AG08395 (cell line): Measurements from ENCODE around the gene EDNRB.
"Not testable (repeated sequence)": the region's sequence is repeated elsewhere in the genome, so short reads cannot be mapped to it uniquely, and the experiment has no call there.

ENCODE experiments used
- DNase-seq: peaks from one replicate; pipeline ENCODE4 v3.0.0; 2012; ENCODE audit warnings: mixed read lengths, low spot score

Gene EDNRB

DNA sequence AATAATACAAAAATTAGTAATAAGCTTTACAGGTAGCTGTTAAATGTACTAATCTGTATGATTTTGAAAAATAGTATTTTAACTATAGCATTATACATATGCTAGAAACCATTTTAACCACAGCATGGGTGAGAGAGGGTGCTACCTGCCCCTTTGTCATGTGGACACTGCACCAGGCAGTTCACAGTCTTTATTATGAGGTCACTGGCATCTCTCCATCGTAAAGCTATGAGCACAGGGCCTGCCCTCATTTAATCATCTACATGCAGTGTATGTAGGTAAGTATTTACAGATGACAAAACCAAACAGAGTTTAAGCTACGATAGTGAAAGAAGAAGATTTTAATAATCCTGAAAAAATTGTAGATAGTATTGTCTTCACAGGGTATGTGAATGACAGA, 21.7 kb downstream of the EDNRB start:
- DNase-seq: no peak

DNA sequence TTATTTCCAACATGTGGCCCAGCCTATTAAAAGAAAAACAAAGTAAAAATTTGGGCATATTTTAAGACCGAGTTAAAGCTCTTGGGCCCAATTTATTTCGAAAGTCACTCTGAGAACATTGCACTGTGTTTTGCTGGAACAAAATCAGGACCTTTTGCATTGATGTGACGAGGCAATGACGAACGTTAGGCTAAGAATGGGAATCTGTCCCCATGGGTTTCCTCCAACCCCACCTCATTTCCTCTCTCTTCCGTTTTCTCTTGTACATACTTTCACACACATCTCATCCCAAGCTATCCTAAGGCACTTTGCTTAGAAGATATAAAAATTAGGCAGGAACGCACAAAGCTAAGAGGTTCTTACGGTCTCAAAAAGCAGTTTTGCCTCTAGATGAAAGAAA, 22.1 kb downstream of the EDNRB start:
- DNase-seq: no peak

DNA sequence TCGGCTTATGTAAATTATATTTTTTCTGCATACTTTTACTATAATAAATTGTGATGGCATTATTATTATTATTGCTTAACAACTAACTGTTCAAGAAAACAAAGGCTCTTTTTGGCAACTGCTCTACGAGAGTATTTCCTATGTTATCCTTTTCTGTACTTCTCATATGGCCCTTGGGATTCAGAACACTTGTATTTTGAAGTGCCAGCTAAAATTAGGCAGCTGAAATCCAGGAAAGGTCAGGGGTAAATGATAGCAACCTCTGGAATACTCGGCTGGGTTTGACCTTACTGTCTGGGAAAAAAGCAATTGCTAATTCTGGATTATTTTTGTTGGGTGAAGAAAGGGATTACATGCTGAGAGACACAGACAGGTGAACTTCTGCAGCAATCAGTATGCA, 23.9 kb downstream of the EDNRB start:
- no peak for DNase-seq

DNA sequence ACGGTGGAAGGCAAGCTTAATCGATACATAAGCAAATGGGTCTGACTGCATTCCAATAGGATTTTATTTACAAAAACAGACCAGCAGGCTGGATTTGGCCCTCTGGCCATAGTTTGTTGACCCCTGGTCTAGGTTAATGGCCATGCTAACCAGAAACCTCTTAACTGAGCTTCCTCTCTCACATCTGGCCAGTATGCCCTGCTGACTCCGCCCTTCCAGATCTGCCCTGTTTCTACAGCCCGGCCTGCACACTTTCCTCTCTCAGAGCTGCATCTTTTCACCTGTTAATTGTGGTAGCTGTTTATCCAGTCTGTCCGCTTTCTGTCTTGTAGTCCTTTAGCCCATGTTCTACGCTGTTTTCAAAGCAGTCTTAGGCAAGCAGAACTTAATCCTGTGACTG, 25.6 kb downstream of the EDNRB start:
- DNase-seq: no peak

DNA sequence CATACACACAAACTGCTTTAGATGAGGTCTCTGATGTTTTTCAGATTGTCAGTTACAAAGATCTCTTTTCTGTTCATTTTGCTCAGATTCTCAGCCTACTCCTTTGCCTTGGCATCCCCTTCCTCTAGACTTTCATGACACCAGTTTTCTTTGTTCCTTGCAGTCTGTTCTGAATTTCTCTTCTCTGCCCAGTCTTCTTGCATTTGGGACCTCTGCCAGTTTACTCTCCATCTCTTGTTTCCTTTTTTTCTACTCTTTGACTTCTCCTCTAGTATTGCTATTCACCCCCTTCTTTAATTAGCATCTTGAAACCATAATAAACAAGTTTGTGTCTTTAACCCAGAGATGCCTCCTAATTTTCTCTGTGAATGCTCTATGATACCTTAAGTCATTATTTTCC, 26.1 kb downstream of the EDNRB start:
- DNase-seq: no peak

DNA sequence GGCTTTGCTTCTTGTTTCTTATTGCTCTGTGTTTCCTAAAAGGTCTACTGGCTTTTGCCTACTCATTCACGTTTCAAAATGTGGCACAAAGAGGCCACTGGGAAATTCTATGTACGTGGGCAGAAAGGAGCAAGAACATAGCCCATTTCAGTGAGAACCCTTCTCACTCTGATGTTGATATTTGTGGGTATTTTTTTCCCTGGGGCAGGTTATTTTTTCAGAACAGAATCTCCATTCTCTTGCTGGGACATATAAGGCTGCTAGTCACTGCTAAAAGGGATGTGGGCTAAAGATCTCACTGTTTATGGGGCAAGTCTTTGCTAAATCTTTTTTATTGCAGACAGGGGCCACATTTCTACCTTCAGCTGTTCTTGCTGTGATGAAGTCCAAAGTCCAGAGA, 27.1 kb downstream of the EDNRB start:
- no peak for DNase-seq

DNA sequence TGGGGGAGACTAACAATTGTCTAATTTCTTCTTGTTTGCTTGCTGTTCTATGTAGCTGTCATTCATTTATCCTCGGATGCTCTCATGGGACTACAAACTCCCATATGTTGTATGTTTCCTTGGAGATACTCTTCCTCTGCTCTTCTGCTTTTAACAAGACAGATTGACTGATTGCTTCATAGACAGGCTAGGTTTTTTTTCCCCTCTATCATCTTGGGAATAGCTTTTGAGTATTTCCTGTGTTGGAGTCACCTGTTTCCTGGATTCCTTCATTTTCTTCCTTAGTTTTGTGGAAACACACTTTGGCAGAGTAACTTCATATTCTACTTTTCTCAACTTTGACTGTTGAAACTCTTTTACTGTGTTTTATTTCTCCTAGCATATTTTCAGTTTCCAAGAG, 27.6 kb downstream of the EDNRB start:
- no peak for DNase-seq

DNA sequence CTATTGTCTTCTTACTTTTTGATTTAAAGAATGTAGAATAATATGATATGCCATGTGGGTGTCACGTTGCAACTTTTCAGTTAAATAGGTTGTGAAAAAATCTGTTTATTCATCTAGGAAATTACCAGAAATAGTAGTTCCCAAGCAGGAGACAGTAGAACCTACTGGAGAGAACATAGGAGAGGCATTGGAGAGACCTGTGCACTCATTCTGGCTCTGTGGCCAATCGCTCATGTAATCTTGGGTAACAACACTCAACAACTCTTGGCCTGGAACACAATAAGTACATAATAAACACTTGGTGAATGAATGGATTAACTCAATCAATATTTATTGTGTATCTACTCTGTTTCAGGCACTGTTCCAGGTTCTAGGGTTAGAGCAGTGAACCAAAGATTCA, 35.3 kb downstream of the EDNRB start:
- DNase-seq: no peak

DNA sequence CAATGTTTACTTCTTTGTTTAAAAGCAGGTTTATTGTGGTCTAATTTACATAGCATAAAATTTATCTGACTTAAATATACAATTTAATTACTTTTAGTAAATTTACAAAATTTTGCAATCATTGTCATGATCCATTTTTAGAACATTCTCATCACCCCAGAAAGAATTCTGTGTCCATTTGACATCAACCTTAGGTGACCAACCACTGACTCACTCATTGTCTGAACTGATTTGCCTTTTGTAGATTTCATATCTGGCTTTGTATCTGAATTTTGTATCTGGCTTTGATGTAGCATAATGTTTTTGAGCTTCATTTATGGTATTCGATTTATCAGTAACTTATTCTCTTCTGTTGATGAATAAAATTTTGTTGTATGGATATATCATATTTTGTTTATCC, 40.4 kb downstream of the EDNRB start:
- DNase-seq: no peak

DNA sequence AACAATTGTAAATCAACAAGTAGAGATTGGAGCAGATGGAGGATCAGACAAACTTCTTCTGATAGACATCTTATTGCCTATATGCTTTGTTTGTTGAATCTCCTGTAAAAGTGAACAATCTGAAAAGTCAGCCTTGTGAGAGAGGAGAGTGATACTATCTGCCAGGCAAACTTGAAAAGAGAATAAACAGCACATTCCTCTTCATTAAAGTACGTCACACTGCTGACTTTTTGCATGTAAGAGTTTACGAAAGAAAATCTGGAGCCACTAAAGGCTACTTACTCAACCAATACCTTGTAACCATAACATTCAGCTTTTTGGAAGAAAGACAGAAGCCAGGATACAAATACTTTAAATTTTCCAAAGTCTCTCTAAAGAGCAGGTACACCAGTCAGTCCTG, 42.5 kb downstream of the EDNRB start:
- DNase-seq: no peak

DNA sequence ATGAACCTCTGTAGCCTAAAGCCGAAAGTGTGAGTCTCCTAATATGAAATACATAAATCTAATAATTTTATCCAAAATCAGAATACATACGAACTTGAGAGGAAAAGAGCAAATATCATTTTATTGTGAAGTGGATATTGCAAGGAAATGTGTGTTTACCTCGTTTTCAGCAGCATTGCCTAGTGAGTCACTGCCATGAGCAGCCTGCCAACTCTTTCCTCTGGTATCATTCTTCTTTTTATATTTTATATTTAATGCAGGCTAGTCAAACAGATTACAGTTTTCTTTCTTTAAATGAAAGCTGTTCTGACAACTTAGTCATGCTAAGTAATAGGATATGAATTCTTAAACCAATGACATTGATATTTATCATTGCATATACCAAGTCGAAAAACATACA, 44.2 kb downstream of the EDNRB start:
- peak; percentile 3 for DNase-seq

DNA sequence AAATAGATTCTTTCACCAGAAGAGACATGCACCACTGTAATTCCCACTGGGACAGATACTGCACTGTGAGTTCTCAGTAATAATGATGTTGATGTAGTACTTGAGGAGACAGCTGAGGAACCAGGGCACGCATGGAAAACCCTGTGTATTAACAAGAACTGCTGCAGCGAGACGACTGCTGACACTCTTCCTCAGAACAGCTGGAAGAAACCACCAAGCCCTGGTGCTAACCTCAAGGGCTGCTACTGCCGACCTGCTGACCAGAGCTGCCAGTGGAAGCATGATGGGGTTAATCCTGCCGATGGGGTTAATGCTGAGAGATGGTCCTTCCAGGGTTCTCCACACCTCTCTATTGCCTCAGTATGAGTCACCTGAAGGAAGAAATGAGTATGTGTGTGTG, 45.6 kb downstream of the EDNRB start:
- DNase-seq: no peak

DNA sequence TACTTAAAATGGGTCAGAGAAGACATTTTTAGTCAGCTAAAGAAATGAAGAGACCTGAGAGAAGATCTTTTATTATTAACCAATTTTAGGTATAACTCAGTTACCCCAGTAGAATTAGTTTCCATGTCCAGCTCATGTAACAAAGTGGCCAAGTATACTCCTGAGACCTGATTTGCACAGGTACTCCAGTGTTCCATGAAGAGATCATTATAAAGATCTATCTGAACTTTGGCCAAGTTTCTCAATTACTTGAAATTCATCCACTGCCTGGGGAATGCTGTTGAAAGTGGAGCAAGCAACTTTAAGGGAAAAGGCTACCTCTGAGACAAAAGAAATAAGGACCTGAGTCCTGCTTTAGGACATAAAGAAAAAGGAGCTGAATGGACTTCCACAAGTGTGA, 47.0 kb downstream of the EDNRB start:
- no peak for DNase-seq

DNA sequence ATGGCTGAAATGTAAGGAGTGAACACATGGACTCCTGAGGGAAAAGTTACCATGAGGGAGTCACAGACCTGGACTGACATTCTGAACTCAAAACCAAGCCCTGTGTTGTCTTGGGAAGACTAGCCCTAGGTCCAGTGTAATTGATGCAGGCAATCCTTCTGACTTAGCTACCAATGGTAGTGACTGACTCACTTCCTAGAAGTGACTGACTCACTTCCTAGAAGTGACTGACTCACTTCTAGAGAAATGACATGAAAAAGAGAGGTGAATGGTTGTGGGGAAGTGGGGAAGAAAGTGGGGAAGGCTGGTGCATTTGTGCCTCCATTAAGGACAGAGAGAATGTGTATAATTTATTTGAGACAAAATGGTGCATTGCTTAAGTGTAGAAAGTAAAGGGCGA, 49.9 kb downstream of the EDNRB start:
- no peak for DNase-seq

DNA sequence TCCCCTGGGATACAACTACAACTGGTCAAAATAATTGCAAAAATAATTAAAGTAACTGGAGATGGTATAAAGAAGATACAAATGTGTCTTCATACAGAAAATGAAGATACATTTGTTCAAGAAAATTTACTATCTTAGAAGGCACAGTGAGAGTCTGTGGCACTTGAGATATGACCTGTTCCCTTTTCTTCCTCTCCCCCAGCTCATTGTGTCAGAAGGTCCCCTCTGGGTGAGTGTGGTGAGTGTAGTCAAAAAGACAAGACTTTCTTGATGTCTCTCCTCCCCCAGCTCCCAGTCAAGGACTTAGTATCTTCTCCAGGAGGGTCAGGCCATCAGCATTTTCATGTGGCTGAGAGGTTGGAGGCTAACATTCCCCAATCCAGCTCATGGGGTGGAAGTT, 51.7 kb downstream of the EDNRB start:
- DNase-seq: no peak

DNA sequence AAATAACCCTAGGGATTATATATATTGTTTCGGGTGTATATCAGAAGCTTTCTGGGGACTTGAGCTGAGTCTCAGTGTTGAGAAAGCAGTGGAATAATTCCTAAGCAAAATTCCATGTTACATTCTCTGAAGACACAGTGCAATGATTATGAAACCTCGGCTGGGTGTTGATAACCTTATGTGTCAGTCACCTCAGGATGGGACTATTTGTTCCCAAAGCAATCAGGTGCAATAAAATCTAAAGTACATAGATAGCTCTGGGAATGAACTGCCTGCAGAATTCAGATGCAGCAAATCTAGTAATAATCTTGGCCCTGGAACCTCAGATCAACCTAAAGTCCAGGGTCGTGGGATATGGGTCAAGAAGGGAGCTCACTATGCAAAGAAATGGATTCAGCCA, 53.0 kb downstream of the EDNRB start:
- DNase-seq: no peak

DNA sequence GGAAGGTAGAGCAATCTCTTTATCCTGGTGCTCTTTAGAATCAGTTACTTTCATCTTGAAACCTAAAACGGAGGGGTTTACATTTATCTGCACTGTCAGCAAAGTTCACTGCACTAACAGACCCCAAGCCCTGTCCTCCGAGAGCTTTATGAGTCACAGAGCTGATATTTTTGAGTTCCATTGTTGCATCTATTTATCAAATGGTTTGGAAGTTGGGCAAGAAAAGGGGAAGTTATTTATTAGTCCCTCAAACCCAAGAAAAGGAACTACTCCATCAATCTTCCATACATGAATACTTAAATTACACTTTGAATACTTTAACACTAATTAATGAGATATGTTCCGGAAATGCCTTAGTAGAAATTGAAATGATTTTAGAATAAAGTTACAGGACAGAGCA, 55.5 kb downstream of the EDNRB start:
- no peak for DNase-seq

DNA sequence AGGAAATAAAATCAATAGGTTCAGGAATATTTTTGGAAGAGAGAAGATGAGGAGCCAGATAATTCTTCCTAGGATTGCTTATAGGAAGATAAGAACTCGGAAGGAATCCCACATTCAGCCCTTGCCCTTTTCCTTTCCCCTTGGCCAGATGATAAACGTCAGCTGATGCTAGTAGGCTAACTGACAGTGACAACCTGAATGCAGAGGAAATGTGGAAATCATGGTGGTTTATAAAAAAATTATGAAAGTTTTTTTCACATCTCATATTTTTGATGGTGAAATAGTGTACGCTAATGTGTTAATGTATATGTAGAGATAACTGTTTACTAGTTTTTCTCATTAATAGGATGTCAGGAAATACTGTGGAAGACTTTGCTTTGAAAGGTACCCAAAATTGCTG, 56.9 kb downstream of the EDNRB start:
- DNase-seq: no peak

DNA sequence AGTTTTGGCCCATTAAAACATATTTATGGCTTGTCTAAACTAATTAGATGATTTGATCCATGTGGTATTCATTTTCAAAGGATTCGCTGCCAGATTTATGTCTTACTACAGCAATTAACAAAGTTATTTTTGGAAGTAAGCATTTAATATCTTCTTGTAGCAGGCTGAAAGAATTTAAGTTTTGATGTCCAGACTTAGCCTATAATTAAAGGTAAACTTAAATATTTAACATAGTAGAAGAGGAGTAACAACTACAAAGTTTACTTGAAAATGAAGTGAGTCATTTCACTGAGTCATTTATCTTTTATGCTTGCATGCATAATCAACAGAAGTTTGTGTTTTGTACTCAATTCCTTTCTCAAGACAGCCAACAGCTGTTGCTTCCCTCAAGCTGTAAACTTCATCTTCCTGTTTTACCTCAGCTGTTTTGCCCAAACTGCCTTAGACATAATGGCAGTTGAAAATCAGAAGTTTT, 58.1 kb downstream of the EDNRB start:
- DNase-seq: peak; percentile 47

DNA sequence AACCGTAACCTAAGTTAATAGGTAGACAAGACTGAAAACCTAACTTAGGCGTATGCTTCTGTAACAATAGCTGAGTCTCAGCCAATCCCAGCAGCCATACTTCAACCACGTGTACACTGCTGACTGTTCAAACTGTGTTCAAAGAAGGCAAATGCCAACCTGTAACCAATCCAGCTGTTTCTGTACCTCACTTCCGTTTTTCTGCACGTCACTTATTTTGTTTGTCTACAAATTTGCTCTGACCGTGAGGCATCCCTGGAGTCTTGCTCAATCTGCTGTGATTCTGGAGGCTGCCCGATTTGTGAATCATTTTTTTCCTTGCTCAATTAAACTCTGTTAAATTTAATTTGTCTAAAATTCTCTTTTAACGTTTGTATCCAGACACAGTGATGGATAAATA, 59.2 kb downstream of the EDNRB start:
- peak; percentile 16 for DNase-seq

DNA sequence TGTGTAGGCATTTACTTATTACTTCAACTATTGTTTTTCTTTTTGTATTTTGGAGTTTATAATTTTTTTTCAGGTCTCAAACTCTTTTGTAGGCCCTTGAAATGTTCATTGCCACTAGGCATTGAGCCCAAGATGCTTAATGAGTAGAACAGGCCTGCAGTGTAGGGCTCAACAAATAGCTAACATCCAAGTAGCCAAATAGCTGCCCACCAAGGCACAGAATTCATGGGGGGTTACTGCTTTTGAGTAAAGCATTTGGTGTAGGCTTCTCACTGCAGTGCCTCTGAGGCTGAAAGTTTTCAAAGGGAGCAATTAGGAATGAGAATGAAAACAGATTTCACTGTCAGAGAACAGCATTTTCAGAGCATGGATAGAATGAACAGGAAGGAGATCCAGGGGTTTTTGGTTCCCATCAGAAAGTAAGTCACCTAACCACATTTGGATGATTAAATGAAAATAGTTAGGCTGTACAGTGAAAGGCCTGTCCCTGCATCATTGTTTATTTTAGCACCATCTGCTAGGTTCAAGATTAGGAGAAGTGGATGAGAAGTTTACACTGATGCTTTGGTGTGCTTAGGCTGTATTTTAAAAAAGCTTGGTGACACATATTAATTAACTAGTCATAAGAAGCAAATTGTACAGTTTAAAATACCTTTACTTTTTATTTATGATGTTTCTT, 61.0 kb downstream of the EDNRB start:
- DNase-seq: no peak

DNA sequence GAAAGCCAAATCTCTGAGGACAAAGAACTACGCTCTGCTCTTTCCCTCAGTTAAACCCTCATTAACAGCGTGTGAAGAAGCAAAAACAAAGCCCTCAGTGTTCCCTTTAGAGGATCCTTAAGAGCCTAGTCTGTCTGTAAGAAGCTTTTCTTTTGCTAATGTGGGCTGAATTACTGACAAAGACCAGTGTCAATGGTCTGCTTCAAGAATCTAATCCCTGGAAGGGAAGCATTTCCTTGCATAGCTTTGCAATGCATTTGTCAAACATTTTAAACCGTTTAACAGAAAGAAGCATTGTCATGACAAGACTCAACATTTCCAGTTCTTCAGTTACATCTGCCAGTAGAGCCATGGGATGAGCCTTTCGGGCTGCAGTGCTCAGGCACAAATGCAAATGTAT, 64.9 kb downstream of the EDNRB start:
- DNase-seq: no peak

DNA sequence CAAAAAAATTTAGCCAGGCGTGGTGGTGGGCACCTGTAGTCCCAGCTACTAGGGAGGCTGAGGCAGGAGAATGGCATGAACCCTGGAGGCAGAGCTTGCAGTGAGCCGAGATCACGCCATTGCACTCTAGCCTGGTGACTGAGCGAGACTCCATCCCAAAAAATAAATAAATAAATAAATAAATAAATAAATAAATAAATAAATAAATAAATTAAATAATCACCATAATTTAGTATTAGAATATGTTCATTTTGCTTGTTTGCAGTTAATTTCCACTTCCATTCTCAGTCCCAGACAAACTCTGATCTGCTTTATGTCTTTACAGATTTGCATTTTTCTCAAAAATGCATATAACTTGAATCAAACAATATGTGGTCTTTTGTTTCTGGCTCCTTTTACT, 70.6 kb downstream of the EDNRB start:
- not testable (repeated sequence) for DNase-seq

DNA sequence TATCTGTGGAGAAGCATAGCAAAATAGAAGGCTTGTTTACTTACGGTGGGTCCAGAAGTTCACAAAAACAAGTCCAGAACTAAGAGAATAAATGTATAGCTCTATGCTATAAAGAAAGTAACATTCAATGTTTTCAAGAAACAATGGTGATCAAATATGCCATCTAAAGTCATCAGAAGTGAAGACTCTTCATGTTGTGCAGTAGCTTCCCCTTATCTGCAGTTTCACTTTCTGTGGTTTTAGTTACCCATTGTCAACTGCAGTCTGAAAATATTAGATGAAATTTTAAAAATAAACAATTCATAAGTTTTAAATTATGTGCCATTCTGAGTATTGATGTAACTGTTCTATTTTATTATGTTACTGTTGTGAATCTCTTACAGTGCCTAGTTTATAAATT, 72.5 kb downstream of the EDNRB start:
- DNase-seq: no peak
